GM18499 (cell line): ENCODE results near the gene DNAH3.
"Not testable (repeated sequence)": the region's sequence is repeated elsewhere in the genome, so short reads cannot be mapped to it uniquely, and the experiment has no call there.

Experiments used
- ATAC-seq: cut with Tn5 transposase; IDR thresholded peaks from one replicate; pipeline ENCODE4 v1.9.1; 2021; ENCODE audit warnings: moderate number of reproducible peaks; ENCODE audit not compliant: insufficient read depth, unreplicated experiment

DNAH3 gene

DNA sequence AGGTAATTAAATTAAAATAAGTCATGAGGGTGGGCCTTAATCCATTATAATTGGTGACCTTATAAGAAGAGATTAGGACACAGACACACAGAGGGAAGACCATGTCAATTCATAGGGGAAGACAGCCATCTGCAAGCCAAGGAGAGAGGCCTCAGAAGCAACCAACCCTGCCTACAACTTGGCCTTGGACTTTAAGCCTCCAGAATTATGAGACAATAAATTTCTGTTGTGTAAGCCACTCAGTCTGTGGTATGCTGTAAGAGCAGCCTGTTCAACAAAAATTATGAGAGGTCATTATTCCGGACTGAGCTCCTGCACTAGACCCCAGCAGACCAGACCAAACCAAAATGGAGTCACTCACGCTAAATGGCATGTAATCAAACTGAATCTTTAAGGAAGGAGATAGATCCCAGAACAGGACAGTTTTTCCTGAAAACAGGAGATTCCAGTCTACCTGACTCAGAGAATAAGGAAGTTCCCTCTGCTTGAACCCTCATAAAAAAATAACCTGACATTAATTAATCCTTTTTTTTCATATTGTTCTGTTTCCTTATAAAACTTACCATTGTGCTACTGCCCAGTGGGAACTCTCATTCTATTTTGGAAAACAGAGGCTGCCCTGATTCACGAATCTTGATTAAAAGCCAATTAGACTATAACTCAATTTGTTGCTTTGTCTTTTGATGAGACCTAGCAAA lies 74.3 kb downstream of the DNAH3 start:
- ATAC-seq = no peak

DNA sequence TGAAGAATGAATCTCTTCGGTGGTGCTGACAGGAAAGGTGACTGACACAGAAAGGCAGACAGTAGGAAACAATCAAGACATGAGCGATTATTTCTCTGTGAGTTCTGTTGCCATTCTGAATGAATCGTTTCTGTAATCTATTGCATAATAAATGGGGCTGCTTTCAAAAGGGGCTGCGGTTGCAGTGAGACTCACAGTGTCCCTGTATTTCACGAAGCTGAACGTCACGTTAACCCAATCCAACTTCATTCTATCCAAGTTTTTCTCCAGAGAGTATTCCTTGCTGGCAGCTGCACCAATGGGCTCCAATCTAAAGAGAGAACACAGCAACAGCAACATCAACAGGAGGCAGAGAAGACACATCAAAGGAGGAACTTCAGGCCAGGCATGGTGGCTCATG lies 75.4 kb downstream of the DNAH3 start:
- no peak for ATAC-seq

- no peak for ATAC-seq
These were observed 77.7 kb downstream of the DNAH3 start for GRCh38 chr16:21072976-21073375.

GRCh38 chr16:21071741-21072140 lies 78.9 kb downstream of the DNAH3 start:
- no peak for ATAC-seq

DNA sequence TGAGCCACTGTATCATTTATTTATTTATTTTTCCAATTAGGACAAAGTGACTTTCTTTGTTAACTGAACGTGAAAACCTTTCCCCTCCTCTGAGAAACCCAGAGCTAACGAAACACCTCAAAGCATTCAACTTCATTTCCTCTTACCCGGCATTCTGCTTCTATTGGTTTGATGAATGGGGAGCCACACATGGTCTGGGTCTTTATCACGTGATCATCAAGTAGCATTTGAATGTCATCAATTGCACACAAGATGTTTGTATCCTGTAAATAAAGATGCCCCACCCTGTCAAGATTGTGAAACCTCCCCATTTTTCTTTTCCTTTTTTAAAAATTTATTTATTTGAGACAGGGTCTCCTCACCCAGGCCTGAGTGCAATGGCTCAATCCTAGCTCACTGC lies 80.1 kb downstream of the DNAH3 start:
- ATAC-seq = no peak

DNA sequence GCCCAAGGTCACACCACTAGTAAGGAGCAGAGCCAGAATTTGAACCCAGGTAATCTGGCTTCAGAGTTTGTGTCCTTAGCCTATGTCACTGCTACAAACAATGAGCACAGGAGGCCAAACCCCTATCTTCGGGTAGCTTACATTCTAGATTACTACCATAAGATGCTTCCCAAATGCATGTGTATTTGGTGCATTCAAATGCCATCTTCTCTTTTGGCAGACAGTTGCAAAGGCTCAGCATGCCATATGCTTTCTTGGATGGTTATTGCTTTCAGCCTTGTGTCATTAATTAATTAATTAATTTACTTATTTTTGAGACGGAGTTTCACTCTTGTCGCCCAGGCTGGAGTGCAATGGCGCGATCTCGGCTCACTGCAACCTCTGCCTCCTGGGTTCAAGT lies 80.7 kb downstream of the DNAH3 start:
- ATAC-seq = no peak

DNA sequence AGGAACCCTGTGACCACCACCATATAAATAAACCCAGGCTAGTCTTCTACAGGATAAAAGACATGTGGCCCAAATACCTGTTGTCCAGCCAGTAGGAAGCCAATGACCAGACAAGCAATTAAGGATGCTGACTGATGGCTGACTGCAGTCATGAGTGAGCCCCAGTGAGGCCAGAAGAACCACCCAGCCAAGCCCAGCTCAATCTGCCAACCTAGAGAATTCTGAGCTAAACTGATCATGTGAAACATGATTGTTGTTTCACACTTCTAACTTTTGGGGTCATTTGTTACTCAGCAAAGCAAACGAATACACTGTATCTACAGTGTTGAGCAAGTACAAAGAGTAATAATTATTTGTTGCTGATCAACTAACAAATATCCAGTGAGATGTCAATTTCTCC lies 86.4 kb downstream of the DNAH3 start:
- no peak for ATAC-seq

- ATAC-seq = not testable (repeated sequence)
These were observed 87.3 kb downstream of the DNAH3 start for GRCh38 chr16:21063314-21063713.

DNA sequence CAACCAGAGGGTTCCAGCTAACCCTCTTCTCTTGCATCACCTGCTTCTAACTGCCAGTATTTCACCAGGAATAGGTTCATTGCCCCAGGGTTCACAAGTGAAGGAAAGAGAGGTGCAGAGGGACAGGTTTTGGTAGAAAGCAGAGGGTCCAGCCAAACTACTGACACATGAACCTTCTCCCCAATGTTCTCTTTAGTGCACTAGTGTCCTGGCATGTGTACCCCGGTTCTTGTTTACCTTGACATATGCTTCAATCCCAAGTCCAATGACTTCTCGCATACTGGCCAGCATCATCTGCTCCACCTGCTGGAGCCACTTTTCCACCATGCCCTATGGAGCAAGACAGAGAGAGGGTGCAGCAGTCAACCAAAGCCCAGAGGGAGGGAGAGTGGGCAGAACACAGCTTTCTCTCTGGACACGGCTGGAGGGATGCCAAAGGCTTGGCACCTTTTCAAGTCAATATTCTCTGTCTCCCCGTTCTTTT lies 90.6 kb downstream of the DNAH3 start:
- ATAC-seq = no peak

DNA sequence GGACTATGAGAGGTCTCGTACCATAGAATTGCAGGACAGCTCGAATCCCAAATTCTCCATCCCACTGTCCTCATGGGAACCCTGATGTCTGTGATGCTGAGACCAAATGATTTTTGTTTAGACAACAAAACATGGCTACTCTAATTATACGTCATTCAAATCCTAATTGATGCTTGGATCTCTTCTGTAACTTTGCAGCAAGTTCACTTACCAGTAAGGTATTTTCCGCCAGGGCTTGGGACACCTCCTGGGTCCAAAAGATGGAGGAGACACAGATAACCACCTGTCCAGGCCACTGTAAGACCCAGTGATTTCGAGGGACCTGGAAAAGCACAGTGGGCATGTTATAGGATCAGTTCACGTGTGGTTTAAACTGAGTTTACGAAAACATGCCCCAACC lies 92.8 kb downstream of the DNAH3 start:
- ATAC-seq = no peak

DNA sequence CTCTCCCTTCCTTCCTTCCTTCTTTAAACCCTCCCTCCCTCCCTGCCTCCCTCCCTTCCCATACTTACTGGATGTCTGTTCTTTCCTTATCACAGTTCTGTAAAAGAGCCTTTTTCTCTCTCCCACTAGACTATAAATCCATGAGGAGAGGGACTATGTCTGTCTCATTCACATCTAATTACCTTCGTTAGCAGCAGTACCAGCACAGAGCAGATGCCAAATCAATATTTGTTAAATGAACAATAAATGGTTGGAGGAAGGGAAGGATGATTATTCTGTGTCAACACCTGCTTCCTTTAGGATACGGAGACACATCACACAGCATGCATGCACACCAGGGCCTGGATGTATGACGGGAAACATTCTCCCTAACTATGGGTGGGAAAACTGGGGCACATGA lies 94.2 kb downstream of the DNAH3 start:
- ATAC-seq = no peak

- ATAC-seq = not testable (repeated sequence)
These were observed 94.9 kb downstream of the DNAH3 start for GRCh38 chr16:21055738-21056137.

DNA sequence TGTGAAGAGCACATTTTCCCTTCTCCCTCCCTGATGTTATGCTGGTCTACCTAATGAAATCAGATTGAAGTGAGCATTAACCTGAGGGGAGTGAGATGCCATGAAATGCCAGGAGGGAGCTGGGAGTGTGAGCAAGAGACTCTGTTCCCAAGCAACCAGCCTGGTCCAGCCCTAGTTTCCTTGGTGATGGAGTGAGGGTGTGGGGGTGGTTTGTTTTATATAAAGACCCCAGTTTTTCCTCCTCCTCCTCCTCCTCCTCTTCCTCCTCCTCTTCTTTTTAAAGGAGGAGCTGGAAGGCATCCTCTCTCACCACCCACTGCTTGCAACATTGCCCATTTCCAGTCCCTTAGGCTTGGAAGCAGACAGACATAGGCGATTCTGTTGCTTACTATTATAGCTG lies 97.1 kb downstream of the DNAH3 start:
- no peak for ATAC-seq

GRCh38 chr16:21048091-21048912 lies 102.3 kb downstream of the DNAH3 start:
- ATAC-seq = not testable (repeated sequence)

- ATAC-seq = no peak
These were observed 112.4 kb downstream of the DNAH3 start for GRCh38 chr16:21038197-21038596.

- no peak for ATAC-seq
These were observed 112.9 kb downstream of the DNAH3 start for GRCh38 chr16:21037736-21038135.

GRCh38 chr16:21037168-21037567 lies 113.5 kb downstream of the DNAH3 start:
- no peak for ATAC-seq

- ATAC-seq = no peak
These were observed 114.2 kb downstream of the DNAH3 start for GRCh38 chr16:21036471-21036870.

DNA sequence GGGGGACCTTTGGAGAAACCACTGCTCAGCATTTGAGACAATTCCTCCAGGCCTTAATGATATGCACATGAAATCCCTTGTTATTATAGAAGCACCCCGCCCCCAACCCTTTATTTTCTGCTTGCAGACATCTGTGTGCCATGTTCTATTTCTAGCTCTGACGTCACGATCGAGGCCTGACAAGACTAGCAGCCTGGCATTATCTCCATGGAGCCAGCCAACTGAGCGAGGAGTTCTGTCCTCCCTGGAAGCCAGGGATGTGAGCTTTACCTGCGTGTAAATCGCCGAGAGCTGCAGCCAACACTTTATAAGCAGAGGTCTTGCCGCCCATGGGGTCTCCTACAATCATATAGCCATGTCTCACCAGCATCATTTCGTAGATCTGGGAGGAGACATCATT lies 116.9 kb downstream of the DNAH3 start:
- ATAC-seq = no peak

DNA sequence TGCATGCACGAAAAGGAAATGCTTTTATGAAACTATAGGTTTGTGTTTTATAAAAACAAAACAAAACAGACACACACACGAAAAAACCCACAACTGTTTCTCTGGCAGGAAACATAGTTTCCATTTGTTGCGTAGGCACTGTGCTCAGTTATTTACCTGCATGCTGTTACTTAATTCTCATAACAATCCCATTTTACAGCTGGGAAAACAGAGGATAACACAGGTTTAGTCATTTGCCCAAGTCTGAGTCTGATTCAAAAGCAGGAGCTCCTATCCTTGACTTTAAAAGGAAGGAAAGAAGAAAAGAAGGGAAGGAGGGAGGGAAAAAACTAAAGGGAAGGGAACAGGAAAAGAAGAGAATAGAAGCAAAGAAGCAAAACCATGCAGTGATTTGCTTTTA lies 117.4 kb downstream of the DNAH3 start:
- ATAC-seq = no peak

- no peak for ATAC-seq
These were observed 121.9 kb downstream of the DNAH3 start for GRCh38 chr16:21028728-21029127.

DNA sequence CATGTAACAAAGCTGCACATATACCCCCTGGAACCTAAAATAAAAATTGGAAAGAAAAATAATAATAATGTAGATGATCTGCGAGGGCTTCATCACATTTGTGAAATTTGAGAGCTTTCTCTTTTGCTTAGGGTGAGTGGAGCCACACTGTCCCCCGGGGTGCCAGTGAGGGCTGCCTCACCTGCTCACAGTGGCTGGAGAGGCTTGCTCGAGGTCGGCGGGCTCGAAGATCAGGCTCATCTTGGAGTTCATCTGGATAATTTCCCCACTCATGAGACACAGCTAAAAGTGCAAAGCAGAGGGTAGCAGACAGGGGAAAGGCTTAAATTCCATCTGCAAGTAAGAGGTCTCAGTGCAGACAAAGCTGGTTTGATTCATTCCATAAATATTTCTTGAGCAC lies 123.8 kb downstream of the DNAH3 start:
- ATAC-seq = no peak
